NCI-H524 treated with DMSO at 0.1 percent for 48 hours (cell line): ENCODE measurements around the gene CTIF.

Experiments
- DNase-seq: peaks from one replicate; lab custom pipeline; 2025; lab: John Stamatoyannopoulos, UW

CTIF gene

DNA sequence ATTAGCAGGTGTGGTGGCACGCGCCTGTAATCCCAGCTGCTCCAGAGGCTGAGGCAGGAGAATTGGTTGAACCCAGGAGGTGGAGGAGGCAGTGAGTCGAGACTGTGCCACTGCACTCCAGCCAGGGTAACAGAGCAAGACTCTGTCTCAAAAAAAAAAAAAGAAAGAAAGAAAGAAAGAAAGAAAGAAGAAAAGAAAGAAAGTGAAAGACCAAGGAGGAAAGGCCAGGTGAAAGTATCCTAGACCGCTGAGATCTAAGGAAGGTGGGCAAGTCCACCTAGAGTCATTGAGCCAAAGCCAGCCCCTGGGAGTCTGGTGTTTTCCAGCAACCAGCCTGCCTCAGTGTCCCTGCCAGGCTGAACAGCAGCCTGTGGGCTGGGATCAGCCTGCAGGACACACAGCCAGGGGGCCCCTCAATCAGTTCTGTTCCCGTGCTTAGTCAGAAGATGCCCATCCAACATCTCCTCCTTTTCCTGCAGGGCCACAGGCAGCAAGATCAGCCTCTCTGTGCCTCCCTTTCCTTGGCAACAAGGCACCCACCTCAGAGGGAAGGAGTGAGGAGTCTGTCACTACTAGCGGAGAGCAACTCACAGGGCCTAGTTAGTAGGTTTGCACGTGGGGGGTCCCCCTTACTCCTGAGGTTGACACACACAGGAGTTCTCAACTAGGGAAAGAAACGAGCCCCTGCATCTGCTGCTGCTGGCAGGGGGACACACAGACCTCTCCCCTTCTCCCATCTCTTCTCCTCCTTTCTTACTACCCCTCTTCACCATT is 347.9 kb downstream of the CTIF start:
- no peak for DNase-seq

DNA sequence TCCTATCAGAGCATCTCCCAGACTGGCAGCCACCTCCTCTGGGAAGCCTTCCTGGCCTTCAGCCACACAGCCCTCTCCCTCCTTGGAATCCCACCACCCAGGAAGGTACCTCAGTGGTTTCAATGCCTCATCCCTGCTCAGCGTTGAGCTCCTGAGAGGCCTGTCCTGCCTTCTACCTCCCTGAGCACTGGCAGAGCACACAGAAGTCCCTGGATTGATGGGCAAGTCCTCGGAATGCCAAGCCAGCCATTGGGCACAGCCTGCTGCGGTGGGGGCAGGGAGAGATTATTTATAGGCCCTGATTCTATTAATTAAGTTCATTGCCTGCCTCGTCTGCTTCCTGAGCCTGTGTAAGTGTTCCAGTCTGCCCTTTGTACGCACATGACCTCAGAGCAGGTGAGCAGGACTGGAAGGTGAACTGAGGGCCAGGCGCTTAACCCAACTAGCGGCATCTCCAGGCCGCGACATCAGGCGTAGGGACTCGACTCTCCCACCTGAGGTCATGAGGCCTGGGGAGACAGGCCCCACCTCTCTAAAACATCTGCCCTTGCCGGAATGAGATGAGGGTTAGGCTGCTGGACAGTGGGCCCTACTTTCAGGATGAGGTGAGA is 348.6 kb downstream of the CTIF start:
- no peak for DNase-seq

DNA sequence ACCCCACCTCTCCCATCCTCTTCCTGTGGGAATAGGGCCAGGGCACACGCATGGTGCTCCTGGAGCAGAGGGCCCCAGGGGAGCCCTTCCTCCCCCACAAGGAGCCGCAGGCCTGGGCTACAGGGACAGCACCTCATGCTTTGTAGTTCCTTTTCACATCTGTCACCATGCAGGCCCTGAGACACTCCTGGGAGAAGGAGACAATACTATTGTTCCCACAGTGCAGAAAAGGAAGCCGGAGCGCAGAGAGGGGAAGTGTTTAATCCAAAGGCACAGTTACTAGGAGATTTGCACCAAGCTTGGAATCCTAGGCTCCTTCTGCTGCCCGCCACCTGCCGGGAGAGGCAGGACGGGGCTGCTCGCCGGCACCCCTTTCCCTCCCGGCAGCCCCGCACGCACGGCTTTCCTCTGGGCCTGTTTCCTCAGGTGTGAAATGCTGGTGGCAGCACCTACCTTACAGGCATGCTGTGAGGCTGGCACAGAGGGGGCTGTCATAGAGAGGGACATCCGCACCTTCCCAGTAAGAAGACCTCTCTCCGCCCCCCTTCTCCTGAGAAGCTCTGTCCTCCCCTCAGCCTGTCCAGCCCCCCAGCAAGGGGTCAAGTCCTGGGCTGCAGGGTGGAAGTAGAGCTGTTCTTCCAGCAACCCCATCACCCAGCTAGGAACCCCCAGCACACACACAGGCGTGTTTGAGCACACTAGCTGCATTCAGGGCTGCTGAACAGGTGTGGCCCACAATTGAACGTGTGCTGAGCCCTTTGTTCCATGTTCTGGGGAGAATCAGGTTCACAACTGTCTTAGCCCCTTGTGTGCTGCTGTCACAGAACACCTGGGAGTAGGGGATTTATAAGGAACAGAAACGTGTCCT is 349.3 kb downstream of the CTIF start:
- DNase-seq: no peak

DNA sequence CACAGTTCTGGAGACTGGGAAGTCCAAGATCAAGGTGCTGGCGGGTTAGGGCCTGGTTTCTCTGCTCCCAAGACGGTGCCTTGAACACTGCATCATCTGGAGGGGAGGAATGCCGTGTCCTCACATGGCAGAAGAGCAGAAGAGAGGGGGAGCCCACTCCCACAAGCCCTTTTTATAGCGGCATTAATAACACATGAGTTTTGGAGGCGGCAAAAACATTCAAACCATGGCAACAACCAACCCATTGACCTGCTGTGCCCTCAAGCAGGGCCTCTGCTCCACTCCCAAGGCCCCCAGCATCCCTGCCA is 349.9 kb downstream of the CTIF start:
- DNase-seq: no peak

DNA sequence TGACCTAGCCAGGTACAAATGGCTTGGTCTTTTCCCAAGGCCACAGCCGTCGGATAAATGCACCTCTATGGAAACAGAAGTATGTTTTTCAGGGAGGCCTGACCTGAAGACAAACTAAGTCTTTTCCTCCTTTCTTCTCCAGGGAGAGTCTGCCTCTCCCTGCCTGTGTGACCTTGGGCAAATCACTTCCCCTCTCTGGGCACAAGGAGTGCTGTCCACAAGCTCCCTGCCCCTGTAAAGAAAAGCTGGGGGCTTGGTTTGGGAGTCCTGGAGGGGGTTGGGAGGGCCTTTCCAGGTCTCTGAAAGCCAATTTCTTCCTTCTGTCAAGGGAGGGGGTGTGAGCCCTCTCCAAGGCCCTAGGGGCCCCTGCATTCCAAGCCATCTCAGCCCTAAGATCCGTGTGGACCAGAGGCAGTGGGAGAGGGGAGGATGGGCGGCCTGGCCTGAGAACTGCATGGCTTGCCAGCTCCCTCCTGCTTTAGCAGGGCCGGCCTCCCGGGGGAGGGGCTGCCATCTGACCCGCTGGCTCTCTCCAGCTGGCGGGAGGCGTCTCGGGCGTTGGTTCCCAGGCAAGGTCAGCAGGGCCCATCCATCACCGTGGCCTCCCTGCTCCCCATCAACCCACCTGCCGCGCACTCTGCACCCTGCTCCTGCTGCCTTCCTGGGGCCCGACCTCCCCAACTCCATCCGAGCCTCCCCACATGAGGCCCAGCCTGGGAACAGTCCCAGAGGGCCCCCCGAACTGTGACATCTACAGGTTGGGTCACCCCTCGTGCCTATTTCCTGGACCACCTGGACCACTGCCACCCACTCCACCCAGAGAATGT is 350.5 kb downstream of the CTIF start:
- no peak for DNase-seq

DNA sequence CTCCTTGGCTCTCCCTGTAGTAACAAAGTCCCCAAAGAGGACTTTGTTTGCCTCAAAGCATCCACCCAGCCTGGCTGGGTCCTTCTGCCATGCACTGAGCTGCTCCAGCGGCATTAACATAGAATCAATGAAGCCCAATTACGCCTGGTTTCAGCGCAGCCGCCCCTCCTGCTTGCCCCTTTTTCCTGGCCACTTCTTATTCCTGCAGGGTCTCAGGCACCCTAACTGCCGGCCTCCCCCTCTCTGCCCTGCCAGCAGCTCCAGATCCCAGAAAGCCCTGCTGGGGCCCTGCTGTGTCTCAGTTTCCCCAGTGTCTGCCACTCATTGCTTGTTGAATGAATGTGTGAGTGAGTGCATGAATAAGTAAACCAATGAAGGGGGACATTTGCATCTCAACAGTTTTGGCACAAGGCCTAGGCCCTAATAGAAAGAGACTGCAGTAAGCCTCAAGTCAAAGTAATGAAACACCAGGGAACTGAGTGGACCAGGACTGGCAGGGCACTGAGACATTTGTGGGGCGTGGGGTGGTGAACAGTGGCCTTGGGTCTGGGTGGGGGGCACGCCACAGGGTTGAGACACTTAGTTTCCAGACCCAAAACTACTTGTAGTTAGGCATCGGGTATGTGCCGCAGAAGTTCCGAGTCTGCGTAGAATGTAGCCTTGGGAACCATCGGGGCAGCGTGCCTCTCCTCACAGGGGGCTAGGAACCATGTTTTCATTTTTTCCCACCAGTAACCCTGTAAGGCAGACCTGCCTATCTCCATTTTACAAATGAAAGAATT is 351.3 kb downstream of the CTIF start:
- DNase-seq: no peak

DNA sequence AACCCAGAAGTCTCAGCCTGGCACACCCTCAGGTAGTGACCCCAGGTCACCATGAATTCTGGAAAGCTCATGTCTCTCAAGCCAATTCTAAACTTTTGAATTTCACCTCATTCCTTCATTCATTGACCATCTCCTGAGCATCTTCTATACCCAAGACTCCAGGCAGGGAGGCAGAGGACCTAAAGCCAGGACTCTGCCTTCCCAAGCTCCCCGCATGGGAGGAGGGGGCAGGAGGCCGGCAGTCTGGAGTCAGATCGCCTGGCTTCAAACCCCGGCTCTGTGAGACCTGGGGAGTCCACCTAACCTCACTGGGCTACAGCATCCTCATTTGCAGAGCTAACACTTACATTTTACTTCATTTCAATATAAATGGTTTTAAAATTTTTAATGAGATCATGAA is 352.9 kb downstream of the CTIF start:
- no peak for DNase-seq

DNA sequence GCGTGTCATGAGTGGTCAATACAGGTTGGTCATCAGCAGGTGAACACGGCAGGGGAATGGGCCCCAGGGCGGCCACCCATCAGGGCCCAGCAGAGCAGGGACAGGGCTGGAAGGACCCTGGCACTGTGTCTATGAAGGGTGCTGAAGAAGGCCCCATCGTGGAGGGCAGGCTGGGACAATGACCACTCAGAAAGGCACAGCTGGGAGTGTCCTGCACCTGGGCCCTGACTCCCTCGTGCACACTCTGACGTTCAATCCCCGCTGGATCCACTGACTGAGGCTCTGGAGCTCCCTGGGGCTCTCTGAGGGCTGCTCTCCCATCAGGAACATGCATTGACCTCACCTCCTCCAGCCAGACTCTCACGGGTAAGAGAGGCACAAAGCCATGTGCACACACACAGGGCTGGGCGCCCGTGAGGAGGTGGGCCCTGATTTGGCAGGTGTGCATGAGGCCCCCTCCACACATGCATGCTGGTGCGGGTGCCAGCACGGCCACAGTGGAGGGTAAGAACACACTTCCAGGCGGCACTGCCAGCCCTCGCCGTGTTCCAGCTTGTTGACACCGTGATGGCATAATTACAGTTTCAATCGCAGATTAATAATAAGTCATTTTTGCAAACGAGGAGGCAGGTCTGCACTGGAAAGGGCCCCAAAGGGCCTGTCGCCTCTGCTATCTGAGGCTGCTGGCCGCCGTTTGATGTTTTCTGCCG is 353.5 kb downstream of the CTIF start:
- no peak for DNase-seq

DNA sequence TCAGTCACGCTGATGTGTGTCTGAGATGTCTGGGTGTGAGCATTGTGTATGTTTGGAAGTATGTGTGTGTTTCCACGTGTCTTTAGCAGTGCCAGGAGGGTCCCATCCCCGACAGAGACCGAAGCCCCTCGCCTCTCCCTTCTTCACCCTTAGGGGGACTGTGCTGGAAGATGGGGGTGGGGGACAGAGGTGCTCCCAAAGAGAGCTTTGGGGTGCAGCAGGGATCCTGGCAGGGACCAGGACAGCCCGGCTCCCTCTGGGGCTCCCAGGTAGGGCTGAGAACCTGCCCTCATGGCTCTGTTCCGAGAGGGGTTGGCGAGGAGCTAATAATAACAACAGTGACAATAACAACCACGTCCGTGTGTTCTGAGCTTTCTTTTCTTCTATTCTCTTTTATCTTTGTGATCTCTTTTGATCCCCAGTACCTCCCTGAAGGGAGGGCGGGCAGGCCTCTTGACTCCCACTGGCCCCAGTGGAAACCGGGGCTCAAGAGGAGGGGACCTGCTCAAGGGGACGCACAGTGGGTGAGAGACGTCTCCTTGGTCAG is 354.3 kb downstream of the CTIF start:
- no peak for DNase-seq

DNA sequence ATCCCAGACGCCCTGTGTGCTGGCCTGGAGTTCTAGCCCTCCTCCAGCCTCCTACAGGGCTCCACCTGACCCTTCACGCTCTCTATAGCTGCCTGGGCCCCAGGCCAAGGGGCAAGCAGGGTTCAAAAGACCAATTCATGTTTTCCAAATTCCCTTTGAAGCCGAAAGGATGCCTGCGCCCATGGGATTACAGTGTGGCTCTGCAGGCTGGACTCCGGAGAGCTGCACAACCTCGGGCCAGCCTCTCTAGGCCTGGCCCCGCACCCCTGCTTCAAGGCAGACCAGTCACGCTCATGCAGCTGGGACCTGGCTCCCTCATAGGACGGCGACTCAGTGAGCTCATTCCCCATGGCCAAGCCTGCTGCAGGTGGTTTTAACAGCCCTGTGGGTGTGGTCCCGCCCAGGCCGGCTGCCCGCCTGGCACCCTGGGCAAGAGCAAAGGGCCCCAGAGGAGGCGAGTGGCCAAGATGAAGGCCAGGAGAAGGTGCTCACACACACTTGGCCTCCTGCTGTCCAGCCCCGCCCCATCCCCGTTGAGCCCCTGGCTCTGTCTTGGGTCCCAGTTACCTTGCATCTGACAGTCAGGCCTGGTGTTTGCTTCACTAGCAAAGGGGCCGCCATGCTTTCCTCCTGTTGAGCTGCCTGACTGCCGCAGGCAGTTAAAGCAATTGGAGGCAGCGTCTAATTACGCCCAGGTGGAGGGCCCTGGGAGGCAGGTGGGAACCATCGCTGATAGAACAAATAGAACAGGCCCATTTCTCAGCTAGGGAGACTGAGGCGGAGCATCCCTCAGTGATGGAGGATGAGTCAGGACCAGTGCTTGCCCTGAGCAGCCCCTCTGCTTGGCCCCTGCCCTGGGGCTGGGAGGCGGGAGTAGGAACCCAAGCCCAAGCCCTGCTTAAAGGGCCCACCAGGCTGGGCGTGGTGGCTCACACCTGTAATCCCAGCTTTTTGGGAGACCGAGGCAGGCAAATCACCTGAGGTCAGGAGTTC is 355.1 kb downstream of the CTIF start:
- DNase-seq: no peak

DNA sequence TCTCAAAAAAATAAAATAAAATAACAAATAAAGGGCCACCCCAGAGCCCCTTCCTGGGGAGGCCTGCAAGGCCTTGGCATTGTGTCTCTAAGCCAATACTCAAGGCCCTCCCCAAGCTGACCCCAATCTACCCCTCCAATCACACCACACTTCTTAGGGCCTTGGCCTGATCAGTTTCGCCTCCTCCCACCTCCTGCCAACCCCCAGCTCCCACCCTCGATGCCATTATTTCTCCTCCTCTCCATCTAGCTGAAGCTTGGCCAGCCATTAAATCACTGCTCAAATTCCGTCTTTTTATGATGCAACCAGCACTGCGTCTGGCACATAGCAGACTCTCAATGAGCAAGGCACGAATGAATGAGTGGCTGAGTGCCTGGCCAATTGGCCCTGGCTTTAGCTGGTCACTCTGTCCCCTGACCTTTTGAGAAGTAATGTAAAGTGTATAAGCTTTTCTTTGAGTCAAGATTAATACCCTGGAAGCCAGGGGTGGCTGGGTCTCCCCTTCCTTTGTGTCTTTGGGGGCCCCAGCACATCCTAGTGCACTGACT is 356.0 kb downstream of the CTIF start:
- no peak for DNase-seq

DNA sequence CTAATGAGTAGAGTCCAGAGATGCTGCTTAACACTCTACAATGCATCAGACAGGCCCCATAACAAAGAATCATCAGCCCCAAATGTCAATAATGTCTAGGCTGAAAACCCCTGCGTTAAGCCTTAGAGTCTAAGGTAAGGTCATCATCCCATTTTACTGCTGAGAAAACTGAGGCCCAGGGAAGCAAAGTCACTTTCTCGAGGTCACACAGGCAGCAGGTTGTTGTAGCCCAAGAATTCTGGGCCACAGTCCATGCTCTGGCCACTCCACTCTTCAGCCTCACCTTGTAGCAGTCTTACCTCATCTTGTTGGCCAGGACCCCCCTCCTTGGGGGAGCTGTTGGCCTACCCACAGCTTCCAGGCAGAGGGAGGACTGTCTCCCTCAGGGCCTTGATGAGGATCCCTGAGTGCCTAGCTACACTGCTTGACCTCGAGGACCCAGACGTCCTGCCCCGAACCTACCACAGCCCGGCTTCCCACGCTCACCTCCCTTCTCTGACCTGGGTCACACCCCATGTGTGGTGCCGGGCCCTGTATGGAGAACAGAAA is 357.6 kb downstream of the CTIF start:
- no peak for DNase-seq

DNA sequence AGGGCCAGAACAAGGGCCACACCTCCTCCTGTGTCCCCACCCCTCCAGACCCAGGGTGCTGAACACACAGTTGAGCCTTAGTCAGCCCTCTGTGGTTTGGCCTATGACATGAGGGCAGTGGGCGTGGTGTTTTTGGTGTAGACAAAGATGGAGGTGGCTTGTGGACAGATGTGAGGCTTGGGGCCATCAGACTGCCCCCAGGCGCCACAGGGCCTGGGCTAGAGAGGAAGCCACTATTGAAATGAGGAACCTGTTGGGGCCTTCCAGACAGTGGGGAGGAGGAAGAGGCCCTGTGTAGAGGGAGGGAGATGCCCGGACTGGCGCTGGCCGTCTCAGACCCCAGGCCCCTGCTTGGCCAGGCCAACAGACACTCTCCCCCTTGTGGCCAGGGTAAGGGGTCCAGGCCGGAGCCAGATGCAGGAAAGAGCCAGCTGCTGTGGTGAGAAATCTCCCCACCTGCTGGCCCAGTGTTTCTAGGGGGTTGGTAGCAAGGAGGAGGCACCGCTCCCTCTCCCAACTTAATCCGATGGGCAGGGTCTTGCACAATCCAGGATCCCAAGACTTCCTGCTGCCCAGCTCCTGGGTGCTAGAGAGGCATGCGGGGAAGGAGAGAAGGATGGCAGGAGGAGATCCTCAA is 358.2 kb downstream of the CTIF start:
- DNase-seq: no peak

DNA sequence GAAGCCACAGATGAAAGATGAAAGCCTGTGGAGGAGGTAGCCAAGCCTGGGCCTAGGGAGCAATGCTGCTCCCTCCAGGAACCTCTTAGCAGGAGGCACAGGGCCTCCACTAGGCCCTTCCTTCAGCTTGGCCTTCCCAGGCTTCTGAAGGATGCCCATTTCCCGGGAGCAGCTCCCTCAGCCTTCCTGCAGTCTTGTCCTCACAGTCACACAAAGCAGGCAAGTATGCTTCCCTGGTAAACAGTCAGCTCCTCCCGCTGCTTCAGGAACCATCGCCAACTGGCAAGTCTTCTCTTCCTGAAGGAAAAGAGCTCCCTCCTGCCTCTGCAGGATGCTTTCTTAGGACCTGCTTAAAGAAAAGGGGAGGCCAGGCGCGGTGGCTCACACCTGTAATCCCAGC is 358.7 kb downstream of the CTIF start:
- DNase-seq: no peak

DNA sequence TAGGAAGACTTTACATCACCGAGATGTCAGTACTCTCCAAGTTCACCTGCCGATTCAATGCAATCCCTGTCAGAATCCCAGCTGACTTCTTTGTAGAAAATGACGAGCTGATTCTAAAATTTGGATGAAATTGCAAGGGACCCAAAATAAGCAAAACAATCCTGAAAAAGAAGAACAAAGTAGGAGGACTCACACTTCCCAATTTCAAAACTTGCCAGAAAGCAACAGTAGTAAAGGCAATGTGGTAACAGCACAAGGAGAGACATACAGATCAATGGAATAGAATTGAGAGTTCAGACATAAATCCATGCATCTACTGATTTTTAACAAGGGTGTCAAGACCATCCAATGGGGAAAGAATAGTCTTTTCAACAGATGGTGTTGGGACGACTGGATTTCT is 359.7 kb downstream of the CTIF start:
- DNase-seq: no peak

DNA sequence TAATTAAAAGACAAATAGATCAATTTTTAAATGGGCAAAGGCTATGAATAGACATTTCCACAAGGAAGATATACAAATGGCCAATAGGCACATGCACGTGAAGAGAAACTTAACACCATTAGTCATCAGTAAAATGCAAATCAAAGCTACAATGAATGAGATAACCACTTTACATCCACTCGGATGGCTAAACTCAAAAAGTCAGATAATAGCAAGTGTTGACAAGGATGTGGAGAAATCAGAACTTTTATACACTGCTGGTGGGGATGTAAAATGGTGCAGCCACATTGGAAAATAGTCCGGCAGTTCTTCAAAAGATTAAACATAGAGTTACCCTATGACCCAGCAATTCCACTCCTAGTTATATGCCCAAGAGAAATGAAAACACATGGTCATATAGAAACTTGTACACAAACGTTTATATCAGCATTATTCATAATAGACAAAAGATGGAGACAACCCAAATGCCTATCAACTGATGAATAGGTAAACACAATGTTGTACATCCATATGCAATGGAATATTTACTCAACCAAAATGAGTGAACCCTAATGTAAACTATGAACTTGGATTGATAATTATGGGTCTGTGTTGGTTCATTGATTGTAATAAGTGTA is 360.8 kb downstream of the CTIF start:
- no peak for DNase-seq

DNA sequence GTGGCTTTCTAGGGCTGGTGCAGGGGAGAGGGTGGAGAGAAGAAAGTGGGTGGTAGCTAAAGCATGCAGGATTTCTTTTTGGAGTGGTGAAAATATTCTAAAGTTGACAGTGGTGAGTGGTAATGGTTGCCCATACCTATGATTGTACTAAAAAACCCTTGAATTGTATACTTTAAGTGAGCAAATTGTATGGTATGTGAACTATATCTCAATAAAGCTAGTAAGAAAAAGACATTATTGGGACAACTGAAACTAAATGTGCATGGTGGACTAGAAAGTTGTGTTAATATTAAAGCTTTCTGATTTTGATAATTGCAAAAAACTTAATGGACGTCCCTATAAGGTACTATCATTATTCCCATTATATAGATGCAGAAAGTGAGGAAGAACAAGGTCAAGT is 361.6 kb downstream of the CTIF start:
- DNase-seq: no peak
